SK-N-SH (cell line): Measurements from ENCODE around the gene KSR2.
"Not testable (repeated sequence)": the region's sequence is repeated elsewhere in the genome, so short reads cannot be mapped to it uniquely, and the experiment has no call there.

ENCODE experiments used
- YY1 ChIP-seq: IDR thresholded peaks from 2 replicates; pipeline ENCODE4 v1.4.0; 2012; ENCODE audit warnings: low read depth, mild to moderate bottlenecking
- TF ChIP-seq, protein P1 (sequence below): fragments of 200-600 bp; sonication (generic); IDR thresholded peaks from 2 replicates; pipeline ENCODE4 v1.6.1; 2017; ENCODE audit warnings: antibody characterized with exemption, mild to moderate bottlenecking, moderate library complexity

DNA sequence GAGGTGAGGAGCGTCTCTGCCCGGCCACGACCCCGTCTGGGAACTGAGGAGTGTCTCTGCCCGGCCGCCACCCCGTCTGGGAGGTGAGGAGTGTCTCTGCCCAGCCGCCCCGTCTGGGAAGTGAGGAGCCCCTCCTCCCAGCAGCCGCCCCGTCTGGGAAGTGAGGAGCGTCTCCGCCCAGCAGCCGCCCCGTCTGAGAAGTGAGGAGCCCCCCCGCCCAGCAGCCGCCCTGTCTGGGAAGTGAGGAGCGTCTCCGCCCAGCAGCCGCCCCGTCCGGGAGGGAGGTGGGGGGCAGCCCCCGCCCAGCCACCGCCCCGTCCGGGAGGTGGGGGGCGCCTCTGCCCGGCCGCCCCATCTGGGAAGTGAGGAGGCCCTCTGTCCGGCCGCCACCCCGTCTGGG is 237.7 kb downstream of the KSR2 start:
- not testable (repeated sequence) for TF ChIP-seq YY1
- TF ChIP-seq, protein P1, sequence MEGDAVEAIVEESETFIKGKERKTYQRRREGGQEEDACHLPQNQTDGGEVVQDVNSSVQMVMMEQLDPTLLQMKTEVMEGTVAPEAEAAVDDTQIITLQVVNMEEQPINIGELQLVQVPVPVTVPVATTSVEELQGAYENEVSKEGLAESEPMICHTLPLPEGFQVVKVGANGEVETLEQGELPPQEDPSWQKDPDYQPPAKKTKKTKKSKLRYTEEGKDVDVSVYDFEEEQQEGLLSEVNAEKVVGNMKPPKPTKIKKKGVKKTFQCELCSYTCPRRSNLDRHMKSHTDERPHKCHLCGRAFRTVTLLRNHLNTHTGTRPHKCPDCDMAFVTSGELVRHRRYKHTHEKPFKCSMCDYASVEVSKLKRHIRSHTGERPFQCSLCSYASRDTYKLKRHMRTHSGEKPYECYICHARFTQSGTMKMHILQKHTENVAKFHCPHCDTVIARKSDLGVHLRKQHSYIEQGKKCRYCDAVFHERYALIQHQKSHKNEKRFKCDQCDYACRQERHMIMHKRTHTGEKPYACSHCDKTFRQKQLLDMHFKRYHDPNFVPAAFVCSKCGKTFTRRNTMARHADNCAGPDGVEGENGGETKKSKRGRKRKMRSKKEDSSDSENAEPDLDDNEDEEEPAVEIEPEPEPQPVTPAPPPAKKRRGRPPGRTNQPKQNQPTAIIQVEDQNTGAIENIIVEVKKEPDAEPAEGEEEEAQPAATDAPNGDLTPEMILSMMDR: not testable (repeated sequence)
